MV-4-11 (cell line): ENCODE measurements around the gene ROR2.
"Not testable (repeated sequence)": the region's sequence is repeated elsewhere in the genome, so short reads cannot be mapped to it uniquely, and the experiment has no call there.

ENCODE experiments used
- DNase-seq: peaks from one replicate; lab custom pipeline; 2025; lab: John Stamatoyannopoulos, UW

The ROR2 gene

DNA sequence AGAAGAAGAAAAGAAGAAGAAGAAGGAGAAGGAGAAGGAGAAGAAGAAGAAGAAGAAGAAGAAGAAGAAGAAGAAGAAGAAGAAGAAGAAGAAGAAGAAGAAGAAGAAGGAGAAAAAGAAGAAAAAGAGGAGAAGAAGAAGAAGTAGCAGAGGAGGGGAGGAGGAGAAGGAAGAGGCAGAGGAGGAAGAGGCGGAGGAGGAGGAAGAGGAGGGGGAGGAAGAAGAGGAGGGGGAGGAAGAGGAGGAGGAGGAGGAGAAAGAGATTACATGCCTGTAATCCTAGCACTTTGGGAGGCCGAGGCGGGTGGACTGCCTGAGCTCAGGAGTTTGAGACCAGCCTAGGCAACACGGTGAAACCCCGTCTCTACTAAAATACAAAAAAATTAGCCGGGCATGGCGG, 315.2 kb downstream of the ROR2 start:
- not testable (repeated sequence) for DNase-seq

DNA sequence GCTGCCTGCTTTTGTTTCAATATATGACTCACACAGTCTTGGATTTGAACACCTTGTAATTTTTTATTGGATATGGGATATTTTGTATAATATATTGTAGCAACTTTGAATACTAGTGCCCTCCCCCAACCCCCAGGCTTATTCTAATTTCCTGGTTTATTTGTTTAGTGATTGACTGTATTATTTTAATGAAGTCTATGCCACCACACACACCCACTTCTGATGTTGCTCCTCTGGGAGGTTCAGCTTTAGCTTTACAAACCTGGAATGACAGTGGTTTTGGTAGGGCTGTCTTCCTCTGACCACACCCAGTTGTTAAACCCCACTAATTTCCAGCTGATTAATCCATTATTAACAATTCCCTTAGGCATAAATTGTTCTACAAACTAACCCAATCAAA, 320.3 kb downstream of the ROR2 start:
- DNase-seq, result no peak

DNA sequence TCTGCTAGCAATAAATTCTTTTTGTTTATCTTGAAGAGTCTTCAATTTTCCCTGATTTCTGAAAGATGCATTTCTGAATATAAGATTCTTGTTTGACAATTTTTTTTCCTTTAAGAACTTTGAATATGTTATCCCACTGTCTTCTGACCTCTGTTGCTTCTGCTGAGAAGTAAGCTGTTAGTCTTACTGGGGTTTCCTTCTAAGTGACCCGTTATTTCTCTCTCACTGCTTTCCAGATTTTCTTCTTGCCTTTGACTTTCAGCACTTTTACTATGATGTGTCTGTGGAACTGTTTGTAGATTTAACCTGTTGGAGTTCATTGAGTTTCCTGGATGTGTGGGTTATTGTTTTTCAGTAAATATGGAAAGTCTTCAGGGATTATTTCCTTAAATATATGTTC, 321.1 kb downstream of the ROR2 start:
- DNase-seq, result no peak

DNA sequence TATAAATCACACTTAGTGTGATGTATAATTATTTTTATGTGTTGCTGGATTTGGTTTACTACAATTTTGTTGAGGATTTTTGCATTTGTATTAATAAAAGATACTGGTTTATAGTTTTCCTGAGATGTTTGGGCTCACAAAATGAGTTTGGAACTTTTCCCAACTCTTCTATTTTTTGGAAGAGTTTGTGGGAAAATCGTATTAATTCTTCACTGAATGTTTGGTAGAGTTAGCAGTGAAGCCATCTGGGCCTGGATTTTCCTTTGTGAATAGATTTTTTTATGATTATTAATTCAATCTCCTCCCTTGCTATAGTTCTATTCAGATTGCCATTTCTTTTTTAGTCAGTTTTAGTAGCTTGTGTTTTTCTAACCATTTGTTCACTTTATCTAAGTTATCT, 324.7 kb downstream of the ROR2 start:
- no peak for DNase-seq

DNA sequence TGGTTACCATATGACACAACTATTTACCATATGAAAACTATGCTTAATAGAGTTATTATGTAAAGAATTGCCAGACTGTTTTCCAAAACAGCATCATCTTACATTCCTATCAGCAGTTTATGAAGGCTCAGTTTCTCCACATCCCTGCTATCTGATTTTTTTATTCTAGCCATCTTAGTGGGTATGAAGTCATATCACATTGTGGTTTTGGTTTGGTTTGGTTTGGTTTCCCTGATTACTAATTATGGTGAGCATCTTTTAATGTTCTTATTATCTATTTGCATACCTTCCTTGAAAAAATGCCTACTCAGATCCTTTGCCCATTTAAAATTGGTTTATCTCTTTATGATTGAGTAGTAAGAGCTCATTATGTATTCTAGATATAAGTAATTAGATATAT, 327.0 kb downstream of the ROR2 start:
- DNase-seq, result no peak

DNA sequence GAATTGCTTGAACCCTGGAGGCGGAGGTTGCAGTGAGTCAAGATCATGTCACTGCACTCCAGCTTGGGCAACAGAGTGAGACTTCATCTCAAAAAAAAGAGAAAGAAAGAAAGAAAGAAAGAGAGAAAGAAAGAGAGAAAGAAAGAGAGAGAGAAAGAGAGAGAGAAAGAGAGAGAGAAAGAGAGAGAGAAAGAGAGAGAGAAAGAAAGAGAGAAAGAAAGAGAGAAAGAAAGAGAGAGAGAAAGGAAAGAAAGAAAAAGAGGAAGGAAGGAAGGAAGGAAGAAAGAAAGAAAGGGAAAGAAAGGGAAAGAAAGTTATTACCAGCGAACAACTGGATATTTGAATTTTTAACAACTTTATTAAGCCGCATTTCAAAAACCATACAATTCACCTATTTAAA, 327.9 kb downstream of the ROR2 start:
- not testable (repeated sequence) for DNase-seq

DNA sequence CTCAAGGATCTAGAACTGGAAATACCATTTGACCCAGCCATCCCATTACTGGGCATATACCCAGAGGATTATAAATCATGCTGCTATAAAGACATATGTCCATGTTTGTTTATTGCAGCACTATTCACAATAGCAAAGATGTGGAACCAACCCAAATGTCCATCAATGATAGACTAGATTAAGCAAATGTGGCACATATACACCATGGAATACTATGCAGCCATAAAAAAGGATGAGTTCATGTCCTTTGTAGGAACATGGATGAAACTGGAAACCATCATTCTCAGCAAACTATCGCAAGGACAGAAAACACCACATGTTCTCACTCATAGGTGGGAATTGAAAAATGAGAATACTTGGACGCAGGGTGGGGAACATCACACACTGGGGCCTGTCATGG, 336.0 kb downstream of the ROR2 start:
- not testable (repeated sequence) for DNase-seq

DNA sequence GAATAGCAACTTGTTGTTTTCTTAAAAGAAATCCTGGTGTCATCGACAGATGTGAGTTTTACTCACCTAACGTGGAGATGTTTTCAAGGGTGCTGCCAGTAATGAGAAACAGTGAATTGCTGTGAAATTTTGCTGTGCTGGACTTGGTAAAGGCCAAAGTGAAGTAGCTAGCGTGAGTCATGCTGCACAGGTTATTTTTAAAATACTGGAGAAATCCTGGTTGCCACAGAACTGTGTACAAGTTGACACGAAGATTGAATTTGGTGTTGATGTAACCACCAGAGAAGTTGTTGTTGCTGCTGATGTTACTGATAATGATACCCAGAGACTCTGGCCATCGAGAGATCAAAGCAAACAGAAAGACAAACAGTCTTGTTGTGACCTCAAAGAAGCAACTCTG, 338.4 kb downstream of the ROR2 start:
- DNase-seq, result no peak

DNA sequence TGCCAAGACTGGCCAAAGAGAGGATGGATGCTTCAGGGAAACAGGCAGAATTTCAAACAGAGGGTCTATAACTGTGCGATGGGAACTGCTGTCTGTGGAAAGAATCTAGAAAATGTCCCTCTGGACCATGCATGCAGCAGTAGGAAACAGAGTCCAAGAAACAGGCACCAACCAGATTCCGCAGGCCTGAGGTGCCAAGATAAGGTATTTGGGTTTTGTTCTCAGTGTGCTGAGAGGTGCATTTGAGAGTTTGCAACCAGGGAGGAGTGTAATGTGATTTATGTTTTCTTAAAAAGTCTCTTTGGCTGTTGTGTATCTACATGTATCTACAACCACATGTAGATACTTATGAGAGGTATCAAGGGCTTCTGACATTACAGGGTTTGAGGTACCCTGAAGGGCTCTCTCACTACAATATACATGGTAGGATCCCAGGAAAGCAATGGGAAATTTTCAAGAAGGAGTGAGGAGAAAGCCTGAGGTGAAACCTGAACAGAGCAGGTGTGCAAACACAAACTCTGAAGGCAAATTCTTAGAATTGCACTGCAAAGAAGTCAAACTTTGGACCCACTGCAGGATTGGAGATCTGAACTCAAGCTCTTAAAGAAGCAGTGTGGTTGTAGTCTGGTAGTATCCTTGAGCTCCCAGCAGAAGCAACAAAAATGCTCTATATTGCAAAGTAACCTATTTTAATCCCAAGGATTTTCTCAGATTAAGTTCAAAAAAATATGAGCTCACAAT, 343.6 kb downstream of the ROR2 start:
- no peak for DNase-seq

DNA sequence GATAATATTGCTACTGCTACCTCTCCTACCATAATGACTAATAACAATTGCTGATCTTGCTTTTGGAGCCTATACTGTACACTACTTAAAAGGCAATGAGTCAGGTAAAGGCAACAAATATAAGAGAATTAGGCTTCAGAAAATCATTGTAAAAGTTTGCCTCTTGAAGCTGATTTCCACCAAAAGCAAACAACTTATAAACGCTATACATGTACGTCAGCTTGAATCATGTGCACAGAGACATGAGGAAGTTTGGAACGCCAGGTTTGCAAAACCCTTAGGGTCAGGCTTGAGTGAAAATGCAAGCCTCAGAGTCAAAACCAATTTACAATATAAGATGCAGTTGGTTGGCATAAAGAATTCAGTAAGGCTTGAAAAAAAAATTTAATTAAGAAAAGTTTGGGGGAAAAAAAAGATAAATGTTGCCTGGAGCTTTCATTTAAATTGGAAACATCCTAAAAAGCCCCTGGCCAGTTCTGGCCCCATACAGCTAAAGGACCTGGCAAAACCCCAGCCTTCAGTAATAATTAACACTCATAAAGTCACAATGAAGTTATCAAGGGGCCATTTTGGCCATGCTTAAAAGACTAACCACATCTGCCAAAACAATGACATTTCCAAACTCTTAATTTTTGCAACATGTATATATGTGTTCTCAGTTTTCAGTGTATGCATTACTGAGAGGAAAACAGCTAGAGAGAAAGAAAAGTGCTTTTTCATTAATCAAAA, 345.4 kb downstream of the ROR2 start:
- no peak for DNase-seq

DNA sequence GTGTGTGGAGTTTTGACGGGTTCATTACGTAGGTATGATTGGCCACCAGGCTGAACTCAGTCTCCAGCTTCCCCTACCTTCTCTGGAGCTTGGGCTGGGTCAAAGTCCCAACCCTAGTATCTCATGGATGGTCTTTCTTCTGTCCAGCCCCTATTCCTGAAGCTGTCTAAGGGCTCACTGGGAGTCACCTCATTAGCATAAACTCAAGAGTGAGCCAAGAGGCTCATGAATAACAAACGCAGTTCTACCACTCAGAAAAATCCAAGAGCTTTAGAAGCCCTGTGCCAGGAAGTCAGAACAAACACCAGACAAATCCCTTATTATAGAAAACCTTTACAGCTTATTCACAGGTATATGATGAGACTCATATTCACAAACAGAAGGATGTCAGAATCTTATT, 346.1 kb downstream of the ROR2 start:
- no peak for DNase-seq

DNA sequence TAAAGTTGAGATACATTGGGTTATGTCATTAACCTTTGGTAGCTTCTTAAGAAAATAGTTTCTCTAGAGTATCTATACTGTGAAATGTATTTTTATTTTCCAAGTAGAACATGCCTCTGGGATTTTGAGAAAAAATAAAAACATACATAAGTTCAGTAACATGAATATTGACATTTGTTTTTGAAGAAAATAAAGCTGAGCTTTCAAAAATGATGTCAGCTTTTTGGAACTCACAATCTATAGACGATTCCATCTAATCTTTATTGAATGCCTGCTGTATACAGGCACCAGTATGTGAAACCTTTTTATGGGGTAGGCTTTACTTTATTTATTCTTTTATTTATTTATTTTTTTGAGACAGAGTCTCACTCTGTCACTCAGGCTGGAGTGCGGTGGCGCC, 350.5 kb downstream of the ROR2 start:
- DNase-seq, result no peak

DNA sequence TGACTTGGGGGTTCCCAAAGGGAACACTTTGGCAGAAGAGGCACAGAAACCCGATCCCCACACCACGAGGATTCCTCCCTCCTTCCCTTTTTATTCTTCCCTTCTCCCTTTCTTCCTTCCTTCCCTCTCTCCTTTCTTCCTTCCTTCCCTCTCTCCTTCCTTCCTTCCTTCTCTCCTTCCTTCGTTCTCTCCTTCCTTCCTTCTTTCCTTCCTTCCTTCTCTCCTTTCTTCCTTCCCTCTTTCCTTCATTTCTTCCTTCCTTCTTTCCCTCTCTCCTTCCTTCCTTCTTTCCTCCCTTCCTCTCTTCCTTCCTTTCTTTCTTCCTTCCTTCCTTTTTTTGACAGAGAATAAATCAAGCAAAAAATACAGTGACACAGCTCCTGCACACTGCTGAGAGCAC, 358.4 kb downstream of the ROR2 start:
- no peak for DNase-seq

DNA sequence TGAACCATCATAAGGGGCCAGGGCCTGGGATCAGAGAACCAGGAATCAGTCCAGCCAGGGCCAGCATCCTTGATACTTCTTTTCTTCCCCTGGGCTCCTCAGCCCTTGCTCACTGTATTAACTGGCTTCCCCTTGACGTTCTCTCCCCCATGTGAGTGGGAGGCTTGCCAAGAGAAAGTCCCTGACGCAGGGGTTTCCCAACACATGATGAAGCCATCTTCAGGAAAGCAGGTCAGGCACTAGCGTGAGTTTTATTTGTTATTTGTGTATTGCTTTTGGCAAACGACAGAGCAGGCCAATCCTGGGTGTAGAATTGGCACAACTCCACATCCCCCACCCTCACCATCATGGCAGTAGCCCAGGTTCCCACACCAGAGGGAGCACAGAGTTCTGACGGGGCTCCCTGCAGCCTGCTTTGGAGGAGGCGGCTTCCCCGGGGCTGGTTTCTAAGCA, 360.9 kb downstream of the ROR2 start:
- no peak for DNase-seq

DNA sequence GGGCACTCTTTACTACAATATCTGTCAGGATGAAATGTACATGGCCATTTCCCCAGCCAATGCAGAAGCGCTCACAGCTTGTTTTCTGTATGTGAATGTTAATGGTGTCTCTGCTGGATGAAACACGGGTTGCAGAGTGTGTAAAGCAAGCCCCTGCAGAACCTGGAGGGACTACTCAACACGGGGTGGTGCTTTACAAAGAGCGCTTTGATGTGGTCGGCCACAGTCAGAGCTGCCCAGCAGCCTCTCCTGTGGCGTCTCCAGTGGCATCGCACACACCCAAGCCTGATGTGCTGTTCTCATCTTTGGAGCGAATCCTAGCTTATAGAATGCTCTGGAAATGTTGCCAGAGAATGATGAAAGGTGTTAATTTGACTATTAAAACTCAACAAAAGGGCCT, 363.7 kb downstream of the ROR2 start:
- DNase-seq, result no peak

DNA sequence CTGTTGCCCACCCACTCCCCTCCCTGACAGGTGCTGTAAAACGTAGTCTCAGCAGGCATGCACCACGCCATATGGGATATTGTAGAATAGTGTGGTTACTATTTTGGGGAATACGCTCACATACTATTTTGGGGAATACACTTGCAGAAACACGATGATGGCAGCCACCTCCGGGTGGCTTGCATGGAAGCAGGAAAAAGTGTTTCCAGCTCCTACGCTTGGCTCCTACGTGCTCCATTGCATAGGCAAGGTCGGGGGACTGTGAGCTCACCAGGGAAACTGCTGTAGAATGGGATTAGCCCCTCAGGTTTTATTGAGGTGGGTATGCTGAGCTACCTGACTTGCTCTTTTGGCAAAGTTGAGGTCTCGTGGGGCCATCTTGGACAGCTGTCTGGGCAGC, 366.1 kb downstream of the ROR2 start:
- DNase-seq, result no peak

DNA sequence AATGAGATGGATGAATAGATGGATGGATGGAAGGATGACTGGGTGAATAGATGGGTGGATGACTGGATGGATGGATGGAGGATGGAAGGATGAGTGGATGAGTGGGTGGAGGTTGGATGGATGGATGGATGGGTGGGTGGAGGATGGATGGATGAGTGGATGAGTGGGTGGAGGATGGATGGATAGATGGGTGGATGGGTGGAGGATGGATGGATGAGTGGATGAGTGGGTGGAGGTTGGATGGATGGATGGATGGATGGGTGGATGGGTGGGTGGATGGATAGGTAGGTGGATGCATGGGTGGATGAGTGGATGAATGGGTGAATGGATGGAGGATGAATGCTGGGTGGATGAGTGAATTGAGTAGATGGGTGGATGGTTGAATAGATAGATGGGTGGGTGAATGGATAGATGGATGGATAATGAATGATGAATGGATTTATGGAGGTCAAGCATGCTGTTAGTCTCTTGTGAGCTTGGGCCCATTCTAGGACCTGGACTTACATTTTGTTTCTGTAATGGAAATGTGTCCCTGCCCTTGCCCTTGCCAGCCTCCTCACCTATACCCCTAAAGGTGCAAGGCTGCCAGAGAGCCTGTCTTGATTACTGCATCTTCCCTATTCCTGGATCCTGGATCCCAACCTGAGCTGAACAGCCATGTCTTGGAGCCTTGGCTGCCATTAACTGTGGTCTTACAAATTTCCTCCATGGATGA, 366.7 kb downstream of the ROR2 start:
- DNase-seq, result no peak

DNA sequence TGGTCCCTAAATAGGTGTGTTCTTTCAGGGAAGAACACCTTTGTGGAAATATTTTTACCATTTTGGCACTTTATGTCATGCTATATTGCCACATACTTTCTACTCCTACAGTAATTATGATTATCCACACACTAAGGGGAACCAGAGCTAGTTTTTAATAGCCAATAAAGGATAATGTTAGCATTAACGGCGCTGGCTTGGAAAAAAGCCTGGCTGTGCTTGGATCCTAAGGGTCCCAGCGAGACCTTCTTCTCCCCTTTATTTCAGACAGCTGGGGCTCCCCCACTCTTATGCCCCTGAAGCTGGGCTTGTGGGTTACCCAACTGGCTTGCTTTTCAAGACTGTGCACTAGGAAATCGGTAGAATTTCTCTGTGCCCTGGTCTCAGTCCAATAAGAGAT, 367.8 kb downstream of the ROR2 start:
- no peak for DNase-seq

DNA sequence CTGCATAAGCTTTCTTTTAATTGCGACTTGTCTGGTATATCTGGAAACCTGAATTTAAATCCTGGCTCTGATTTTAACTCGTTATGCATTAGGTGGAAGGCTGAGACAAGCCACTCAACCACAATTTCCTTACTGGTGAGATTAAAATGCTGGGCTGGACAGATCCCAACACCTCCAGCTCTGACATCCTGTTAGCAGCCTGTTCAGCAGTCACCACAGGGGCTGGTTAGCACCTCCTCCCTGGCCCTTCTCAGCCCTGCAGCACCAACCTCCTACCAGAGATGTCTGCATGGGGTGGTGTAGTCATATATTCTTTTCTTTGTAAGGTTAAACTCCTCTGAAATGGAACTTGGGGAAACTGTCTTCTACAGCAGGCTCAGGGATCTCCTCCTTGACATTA, 369.9 kb downstream of the ROR2 start:
- no peak for DNase-seq

DNA sequence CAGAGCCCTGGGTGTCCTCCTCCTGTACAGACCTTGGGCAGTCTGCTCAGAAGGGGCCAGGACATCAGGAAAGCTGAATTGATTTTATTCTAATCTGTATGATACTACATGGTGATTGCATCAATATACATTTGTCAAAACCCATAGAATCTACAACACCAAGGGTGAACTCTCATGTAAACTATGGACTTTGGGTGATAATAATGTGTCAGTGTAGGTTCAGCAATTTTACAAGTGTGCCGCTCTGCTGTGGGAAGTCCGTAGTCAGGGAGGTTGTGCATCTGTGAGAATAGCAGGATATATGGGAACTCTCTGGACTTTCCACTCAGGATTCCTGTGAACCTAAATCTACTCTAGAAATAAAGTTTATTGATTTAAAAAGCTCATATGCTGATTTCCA, 371.1 kb downstream of the ROR2 start:
- DNase-seq, result no peak

DNA sequence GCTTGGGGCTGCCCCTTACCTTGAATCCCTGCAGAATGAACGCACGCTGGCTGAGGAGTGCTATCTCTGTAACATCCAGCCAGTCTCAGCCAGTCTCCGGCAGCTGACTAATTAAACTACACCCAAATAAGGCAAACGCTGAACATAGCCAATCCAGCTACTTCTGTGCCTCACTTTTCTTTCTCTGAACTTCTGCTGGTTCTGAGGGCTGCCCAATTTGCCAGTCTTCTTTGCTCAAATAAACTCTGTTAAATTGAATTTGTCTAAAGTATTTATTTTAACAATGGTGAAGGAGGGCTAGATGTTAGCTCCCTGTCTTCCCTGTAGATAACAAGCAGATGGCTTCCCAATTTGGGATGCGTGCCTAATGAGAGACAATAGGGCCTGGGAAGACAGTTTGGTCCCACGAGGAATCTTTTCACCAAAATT, 372.4 kb downstream of the ROR2 start:
- DNase-seq, result no peak

DNA sequence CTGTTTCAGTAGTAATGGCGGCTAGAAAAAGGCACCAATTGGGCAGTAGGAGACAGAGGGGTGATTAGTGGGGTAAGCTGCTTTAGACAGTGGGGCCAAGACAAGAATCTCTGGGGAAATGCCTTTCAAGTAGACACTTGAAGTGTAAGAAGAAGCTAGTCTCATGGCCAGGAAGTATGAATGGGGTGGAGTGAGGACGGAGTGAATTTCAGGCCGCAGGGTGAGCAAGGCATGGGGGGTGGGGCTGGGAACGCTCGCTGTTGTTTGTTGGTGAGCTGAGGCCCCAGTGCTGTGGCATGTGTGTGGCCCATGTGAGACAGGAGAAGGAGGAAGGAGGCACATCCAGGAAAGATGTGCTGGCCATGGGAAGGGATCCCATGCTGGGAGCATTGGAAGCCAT, 377.2 kb downstream of the ROR2 start:
- DNase-seq, result no peak

DNA sequence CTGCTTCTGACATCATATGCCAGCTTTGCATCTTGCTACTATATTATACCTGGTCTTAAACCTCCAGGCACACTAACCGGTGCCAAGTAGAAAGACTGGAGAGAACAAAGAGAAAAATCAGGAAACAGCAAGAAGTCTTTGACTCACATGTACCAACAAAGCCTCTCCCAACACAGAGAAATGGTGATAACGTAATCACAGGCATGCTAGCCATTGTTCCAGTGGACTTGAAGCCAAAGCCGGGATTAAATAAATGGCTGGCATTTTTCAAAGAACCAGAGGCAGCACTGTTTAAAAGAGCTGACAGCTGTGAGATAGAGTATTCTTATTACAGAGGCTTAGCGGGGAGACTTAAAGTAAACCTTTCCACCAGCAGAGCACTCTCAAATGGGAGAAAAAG, 378.0 kb downstream of the ROR2 start:
- no peak for DNase-seq
